Activated CD8-positive, alpha-beta memory T cell treated with anti-CD3 and anti-CD28 coated beads, Interleukin-2, amount 10 ng/mL, durations not matched to agents 7 days and 5 days (primary cell): ENCODE data around the gene SEPTIN1. TPM values are rescaled to one million over a fixed set of nuclear protein-coding genes. Genes with fewer than 3 reads are reported as not detected.
"Not testable (repeated sequence)": the region's sequence is repeated elsewhere in the genome, so short reads cannot be mapped to it uniquely, and the experiment has no call there.

Source experiments
- ATAC-seq: fragments of 150-1000 bp; cut with Tn5 transposase; one replicate; pipeline ENCODE4 v1.10.0; 2021; ENCODE audit warnings: moderate library complexity
- CTCF ChIA-PET: fragments of 350-600 bp; sonication (Branson Sonifier 250); formaldehyde crosslinking; loops from one replicate; lab custom pipeline; 2021; ENCODE audit warnings: antibody characterized with exemption; lab: Charles Lee
- DNase-seq: peaks from one replicate; pipeline ENCODE4 v3.0.0-alpha.2; 2020
- H3K27ac Mint-ChIP-seq: one replicate; pipeline ENCODE4 v1.8.0; 2021; ENCODE audit warnings: mild to moderate bottlenecking, mixed read lengths
- H3K27me3 Mint-ChIP-seq: one replicate; pipeline ENCODE4 v1.8.0; 2021; ENCODE audit warnings: mixed read lengths
- H3K36me3 Mint-ChIP-seq: one replicate; pipeline ENCODE4 v1.8.0; 2021; ENCODE audit warnings: mild to moderate bottlenecking, mixed read lengths
- H3K4me1 Mint-ChIP-seq: one replicate; pipeline ENCODE4 v1.8.0; 2021; ENCODE audit warnings: mixed read lengths
- H3K4me3 Mint-ChIP-seq: one replicate; pipeline ENCODE4 v1.8.0; 2021; ENCODE audit warnings: mild to moderate bottlenecking, moderate library complexity, mixed read lengths
- H3K9me3 Mint-ChIP-seq: one replicate; pipeline ENCODE4 v1.8.0; 2022; ENCODE audit warnings: low read depth, mixed read lengths
- total RNA-seq, 2 experiments: library from RNA; stranded (reverse); gene quantifications; one replicate each; pipeline ENCODE4 v1.2.3, GENCODE V29; 2021

SEPTIN1 gene
- total RNA-seq, 2 experiments from 2014 or later, result 259 to 278 TPM

GRCh38 chr16:30349675-30350074 lies 32.7 kb downstream of the SEPTIN1 start:
- peaks cover 49% of the 10 kb centered on the region for H3K4me1 Mint-ChIP-seq
- peak overlapping the region; percentile 81 for H3K27ac Mint-ChIP-seq
- CTCF ChIA-PET, result no interaction called here

GRCh38 chr16:30348929-30349328 lies 33.4 kb downstream of the SEPTIN1 start:
- ATAC-seq (no peak), DNase-seq (no peak)
- Mint-ChIP-seq H3K4me1 (peaks cover 42% of the 10 kb centered on the region), H3K9me3 (no peaks in the 10 kb centered on the region), H3K27ac (peak overlapping the region; percentile 81), H3K36me3 (peaks cover 23% of the 10 kb centered on the region), H3K4me3 (no peak overlapping the region), H3K27me3 (no peaks in the 10 kb centered on the region)
- CTCF ChIA-PET, result no interaction called here

More at GRCh38 chr16:30349675-30350074, 32.7 kb downstream of the SEPTIN1 start:
- ATAC-seq (no peak), DNase-seq (no peak)
- Mint-ChIP-seq H3K27me3 (no peaks in the 10 kb centered on the region), H3K9me3 (no peaks in the 10 kb centered on the region), H3K36me3 (peaks cover 23% of the 10 kb centered on the region), H3K4me3 (no peak overlapping the region)

DNA sequence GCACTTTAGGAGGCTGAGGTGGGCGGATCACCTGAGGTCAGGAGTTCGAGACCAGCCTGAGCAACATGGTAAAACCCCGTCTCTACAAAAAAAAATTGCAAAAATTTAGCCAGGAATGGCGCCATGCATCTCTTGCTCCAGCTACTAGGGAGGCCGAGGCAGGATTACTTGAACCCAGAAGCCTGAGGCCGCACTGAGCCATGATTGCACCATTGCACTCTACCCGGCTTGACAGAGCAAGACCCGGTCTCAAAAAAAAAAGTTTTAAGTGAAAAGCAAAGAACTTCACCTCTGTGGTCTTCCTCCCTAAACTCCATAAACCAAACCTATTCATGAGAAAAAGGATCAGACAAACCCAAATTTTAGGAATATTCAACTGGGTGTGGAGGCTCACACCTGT lies 34.2 kb downstream of the SEPTIN1 start:
- no peak for ATAC-seq
- Mint-ChIP-seq H3K27me3 (no peaks in the 10 kb centered on the region), H3K4me3 (no peak overlapping the region), H3K4me1 (peaks cover 37% of the 10 kb centered on the region), H3K9me3 (no peaks in the 10 kb centered on the region), H3K36me3 (peaks cover 22% of the 10 kb centered on the region), H3K27ac (no peak overlapping the region)
- CTCF ChIA-PET, result interaction anchor here (0.5 kb wide), 1 partner anchor 20 kb away, joined by 3 read pairs; no protein-coding TSS in a partner anchor
- DNase-seq, result no peak

DNA sequence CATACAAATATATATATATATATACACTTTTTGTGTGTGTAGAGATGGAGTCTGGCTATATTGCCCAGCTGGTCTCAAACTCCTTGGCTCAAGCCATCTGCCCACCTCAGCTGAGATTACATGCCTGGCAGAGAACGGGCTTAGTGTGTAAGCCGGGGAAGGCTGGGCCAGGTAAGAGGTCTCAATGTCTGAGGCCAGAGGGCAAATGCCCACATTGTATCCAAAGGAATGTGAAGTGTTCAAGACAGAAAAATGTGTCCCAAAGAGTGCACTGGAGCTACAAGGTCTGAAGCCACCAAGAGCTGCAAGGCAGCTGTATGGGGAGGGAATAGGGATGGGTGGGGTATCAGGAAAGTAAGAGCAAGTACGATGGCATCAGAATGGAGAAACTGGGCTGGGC lies 36.1 kb downstream of the SEPTIN1 start:
- CTCF ChIA-PET, result no interaction called here
- peaks cover 12% of the 10 kb centered on the region for H3K36me3 Mint-ChIP-seq
- peaks cover 23% of the 10 kb centered on the region for H3K4me1 Mint-ChIP-seq
- H3K4me3 Mint-ChIP-seq, result no peak overlapping the region
- ATAC-seq (no peak), DNase-seq (no peak)
- H3K27ac Mint-ChIP-seq, result no peak overlapping the region
- H3K9me3 Mint-ChIP-seq, result no peaks in the 10 kb centered on the region
- H3K27me3 Mint-ChIP-seq, result no peaks in the 10 kb centered on the region

DNA sequence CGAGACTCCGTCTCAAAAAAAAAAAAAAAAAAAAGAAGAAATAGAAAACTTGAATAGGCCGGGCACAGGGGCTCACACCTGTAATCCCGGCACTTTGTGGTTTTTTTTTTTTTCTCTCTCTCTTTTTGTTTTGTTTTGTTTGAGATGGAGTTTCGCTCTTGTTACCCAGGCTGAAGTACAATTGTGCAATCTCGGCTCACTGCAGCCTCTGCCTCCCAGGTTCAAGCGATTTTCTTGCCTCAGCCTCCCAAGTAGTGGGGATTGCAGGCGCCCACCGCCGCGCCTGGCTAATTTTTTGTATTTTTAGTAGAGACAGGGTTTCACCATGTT lies 38.9 kb downstream of the SEPTIN1 start:
- DNase-seq, H3K27ac Mint-ChIP-seq, ATAC-seq, H3K27me3 Mint-ChIP-seq, H3K36me3 Mint-ChIP-seq, H3K4me3 Mint-ChIP-seq, CTCF ChIA-PET, H3K4me1 Mint-ChIP-seq, H3K9me3 Mint-ChIP-seq: not testable (repeated sequence)

DNA sequence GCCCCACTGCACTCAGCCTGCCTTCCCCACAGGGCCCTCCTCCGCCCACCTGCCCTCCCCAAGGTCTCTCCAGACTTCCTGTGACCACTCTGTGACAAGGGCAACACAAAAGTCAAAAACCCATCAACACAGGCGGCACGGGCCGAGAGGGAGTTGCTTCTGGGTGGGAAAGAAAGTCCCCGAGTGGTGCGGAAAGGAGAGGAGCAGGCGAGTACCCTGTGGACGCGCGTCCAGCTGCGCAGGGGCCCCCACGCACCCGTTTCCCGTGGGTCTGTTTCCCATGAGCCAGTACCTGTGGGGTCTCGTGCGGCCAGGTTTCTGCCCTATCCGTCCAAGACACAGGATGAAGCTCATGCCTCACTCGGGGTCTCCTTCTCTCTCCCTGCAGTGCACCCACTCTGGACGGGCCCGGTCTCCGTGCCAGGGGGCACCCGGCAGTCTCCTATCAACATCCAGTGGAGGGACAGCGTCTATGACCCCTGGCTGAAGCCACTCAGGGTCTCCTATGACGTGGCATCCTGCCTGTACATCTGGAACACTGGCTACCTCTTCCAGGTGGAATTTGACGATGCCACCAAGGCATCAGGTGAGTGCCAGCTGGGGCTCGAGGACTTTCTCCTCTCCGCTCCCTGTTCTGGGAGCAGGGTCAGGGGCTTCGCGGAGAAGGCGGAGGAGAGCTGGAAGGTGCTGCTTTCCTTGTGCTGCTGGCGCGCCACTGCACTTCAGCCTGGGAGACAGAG lies 39.4 kb downstream of the SEPTIN1 start:
- H3K4me3 Mint-ChIP-seq, result no peak overlapping the region
- no peaks in the 10 kb centered on the region for H3K36me3 Mint-ChIP-seq
- CTCF ChIA-PET, result interaction anchor here (0.7 to 3.0 kb wide), 2 partner anchors 67 to 95 kb away, joined by 3 to 9 read pairs; no protein-coding TSS in a partner anchor

DNA sequence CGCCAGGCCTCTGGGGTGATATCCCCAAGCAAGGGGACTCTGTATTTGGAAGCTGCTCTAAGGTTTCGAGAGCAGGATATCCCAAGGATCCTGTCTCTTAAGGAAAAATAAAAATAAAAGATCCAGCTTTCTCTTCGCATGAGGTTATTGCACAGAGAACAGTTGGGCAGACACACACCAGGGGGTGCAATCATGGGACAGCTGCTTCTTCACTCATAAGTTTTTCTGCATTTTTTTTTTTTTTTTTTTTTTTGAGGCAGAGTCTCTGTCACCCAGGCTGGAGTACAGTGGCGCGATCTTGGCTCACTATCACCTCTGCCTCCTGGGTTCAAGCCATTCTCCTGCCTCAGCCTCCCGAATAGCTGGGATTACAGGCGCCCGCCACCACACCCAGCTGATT lies 40.4 kb downstream of the SEPTIN1 start:
- CTCF ChIA-PET, result interaction anchor here (0.7 to 3.0 kb wide), 4 partner anchors 12 to 96 kb away, joined by 3 to 9 read pairs (median 3); no protein-coding TSS in a partner anchor
- H3K4me3 Mint-ChIP-seq, ATAC-seq: not testable (repeated sequence)

More for the DNA sequence above, 39.4 kb downstream of the SEPTIN1 start:
- no peaks in the 10 kb centered on the region for H3K9me3 Mint-ChIP-seq
- H3K27me3 Mint-ChIP-seq, result no peaks in the 10 kb centered on the region
- DNase-seq (no peak), ATAC-seq (no peak)
- H3K27ac Mint-ChIP-seq, result no peak overlapping the region
- peaks cover 9% of the 10 kb centered on the region for H3K4me1 Mint-ChIP-seq

DNA sequence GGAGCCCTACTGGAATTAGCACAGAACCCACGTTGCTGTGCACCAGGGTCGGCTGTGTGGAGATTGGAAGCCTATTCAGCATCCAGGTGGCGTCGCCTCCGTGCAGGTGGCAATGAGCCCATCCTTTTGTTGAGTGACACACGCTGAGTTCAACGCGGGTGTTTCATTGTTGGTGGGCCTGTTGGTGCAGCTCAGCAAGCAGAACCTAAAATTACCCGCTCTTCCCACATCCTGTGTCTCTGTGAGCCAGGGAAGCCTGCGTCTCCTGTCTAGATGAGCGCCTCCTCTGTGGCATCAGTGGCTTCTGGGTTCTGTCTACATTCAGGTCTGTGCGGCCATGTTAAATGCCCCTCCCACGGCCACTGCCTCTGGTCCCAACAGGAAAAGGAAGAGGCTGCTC lies 41.7 kb downstream of the SEPTIN1 start:
- no peaks in the 10 kb centered on the region for H3K27me3 Mint-ChIP-seq
- CTCF ChIA-PET, result interaction anchor here (3.0 kb wide), 1 partner anchor 69 kb away, joined by 9 read pairs; no protein-coding TSS in a partner anchor
- ATAC-seq, result peak; percentile 28
- H3K36me3 Mint-ChIP-seq, result no peaks in the 10 kb centered on the region
- peaks cover 17% of the 10 kb centered on the region for H3K4me1 Mint-ChIP-seq
- H3K9me3 Mint-ChIP-seq, result no peaks in the 10 kb centered on the region
- no peak overlapping the region for H3K4me3 Mint-ChIP-seq
- H3K27ac Mint-ChIP-seq, result peak overlapping the region; percentile 28
- DNase-seq, result no peak

More for the DNA sequence above, 40.4 kb downstream of the SEPTIN1 start:
- H3K4me1 Mint-ChIP-seq, H3K9me3 Mint-ChIP-seq, H3K27me3 Mint-ChIP-seq, DNase-seq, H3K27ac Mint-ChIP-seq, H3K36me3 Mint-ChIP-seq: not testable (repeated sequence)

DNA sequence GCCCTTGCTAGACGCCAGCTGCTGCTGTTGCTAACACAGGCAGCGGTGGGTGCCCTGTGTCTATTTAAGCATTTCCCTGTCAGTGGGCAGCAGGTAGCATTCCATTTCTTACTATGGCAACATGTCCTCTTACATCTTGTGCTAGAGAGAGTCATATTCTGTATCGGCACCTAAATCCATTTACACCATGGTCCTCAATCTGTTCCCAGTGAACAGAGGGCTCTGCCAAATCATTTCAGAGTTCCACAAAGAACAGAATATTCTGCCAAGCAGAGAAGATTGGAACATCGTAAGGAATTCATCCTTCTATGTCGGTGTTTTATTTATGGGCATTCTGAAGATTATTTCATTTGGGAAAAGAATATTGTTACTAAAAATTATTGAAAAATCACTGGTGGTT lies 43.6 kb downstream of the SEPTIN1 start:
- CTCF ChIA-PET, H3K4me3 Mint-ChIP-seq, H3K9me3 Mint-ChIP-seq, DNase-seq, H3K36me3 Mint-ChIP-seq, H3K27ac Mint-ChIP-seq, ATAC-seq, H3K27me3 Mint-ChIP-seq: not testable (repeated sequence)
- H3K4me1 Mint-ChIP-seq, result peaks cover 19% of the 10 kb centered on the region

DNA sequence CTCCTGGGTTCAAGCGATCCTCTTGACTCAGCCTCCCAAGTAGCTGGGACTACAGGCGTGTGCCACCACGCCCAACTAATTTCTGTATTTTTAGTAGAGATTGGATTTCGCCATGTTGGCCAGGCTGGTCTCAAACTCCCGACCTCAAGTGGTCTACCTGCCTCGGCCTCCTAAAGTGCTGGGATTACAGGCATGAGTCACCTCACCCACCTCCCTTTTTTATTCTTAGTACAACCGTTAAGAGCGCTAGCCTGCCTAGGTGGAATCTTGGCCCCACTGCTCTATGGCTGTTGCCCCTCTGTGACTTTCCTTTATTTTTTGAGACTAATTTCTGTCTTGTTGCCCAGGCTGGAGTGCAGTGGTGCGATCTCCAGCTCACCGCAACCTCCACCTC lies 44.4 kb downstream of the SEPTIN1 start:
- CTCF ChIA-PET, H3K27ac Mint-ChIP-seq, H3K9me3 Mint-ChIP-seq, H3K27me3 Mint-ChIP-seq, DNase-seq, ATAC-seq, H3K4me3 Mint-ChIP-seq, H3K36me3 Mint-ChIP-seq: not testable (repeated sequence)
- peaks cover 19% of the 10 kb centered on the region for H3K4me1 Mint-ChIP-seq

DNA sequence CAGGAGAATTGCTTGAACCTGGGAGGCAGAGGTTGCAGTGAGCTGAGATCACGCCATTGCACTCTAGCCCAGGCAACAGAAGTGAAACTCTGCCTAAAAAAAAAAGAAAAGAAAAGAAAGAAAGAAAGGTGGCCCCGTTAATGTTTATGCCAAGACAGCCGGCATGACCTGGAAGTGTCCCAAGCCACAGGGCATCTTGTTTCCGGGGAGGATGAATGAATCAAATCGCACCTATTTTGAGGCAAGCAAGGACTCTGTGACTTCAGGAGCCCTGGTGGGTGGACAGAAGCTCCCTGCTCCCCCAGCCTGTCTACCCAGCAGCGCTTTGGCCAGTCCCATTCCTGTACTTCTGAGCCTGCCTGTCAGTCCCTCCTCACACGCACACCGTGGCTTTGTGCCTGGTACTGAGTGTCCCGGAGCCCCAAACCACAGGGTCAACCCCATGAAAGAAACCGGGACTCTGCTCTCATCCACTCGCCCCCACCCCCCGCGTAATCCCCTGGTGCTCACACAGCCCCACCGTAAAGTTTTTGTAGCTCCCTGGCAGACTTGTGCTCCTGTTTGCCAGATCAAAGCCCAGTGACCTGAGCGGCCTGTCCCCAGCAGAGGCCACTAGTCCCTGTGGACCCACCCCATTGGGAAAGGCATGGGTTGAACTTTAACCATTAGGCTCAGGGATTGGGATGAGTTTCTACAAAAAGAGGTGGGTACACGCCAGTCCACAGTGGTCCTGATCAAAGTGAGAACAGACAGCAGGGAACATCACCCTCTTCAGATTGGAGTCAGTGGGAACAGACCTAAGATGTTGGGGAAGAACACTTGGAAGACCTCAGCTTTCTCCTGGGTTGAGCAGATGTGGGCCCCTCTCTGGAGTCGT lies 46.5 kb downstream of the SEPTIN1 start:
- H3K27me3 Mint-ChIP-seq, result no peaks in the 10 kb centered on the region
- H3K4me1 Mint-ChIP-seq, result peaks cover 21% of the 10 kb centered on the region
- H3K4me3 Mint-ChIP-seq, result peak overlapping the region; percentile 75

DNA sequence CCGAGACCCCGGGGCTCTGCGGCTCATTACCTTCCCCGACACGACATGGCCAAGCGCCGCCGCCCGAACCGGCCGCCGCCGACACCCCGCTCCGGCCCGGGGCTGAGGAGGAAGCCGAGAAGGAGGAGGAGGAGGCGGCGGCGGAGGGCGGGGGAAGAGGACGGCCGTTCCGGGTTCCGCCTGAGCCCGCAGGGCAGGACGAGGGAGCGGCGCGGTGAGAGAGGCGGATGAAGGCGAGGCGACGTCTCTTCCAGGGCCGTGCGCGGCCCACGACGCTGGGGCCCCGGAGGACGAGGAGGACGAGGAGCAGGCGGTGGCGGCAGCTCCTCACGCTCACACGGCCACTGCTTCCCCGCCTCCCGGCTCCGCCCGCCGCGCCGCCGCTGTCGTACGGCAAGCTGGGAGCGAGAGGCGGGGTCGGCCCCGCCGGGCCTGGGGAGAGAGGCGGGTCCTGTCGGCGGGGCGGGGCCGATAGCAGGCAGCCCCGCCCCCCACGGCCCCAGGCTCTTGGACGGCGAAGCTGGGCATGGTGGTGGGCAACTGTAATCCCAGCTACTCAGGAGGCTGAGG lies 47.2 kb downstream of the SEPTIN1 start:
- CTCF ChIA-PET, result interaction anchor here (1.0 to 1.8 kb wide), 4 partner anchors 10 to 74 kb away, joined by 4 to 6 read pairs (median 4); no protein-coding TSS in a partner anchor
- peak overlapping the region; percentile 75 for H3K4me3 Mint-ChIP-seq

More for the DNA sequence above, 46.5 kb downstream of the SEPTIN1 start:
- DNase-seq, result peak; percentile 56
- Mint-ChIP-seq H3K27ac (peak overlapping the region; percentile 78), H3K36me3 (peaks cover 1% of the 10 kb centered on the region), H3K9me3 (no peaks in the 10 kb centered on the region)
- ATAC-seq, result peak; percentile 1
- CTCF ChIA-PET, result interaction anchor here (1.0 to 1.8 kb wide), 4 partner anchors 9 to 74 kb away, joined by 4 to 6 read pairs (median 4); no protein-coding TSS in a partner anchor

GRCh38 chr16:30334473-30334989 lies 47.8 kb downstream of the SEPTIN1 start:
- CTCF ChIA-PET, result interaction anchor here (1.0 to 1.8 kb wide), 2 partner anchors 10 to 75 kb away, joined by 4 to 6 read pairs; no protein-coding TSS in a partner anchor
- peak; percentile 93 for ATAC-seq
- H3K27ac Mint-ChIP-seq, result peak overlapping the region; percentile 87
- H3K4me1 Mint-ChIP-seq, result peaks cover 21% of the 10 kb centered on the region
- not testable (repeated sequence) for H3K9me3 Mint-ChIP-seq, H3K36me3 Mint-ChIP-seq, H3K27me3 Mint-ChIP-seq
- peak overlapping the region; percentile 89 for H3K4me3 Mint-ChIP-seq
- DNase-seq, result peak; percentile 93

More for the DNA sequence above, 47.2 kb downstream of the SEPTIN1 start:
- DNase-seq (peak; percentile 88), ATAC-seq (peak; percentile 83)
- not testable (repeated sequence) for H3K27me3 Mint-ChIP-seq, H3K9me3 Mint-ChIP-seq, H3K36me3 Mint-ChIP-seq
- Mint-ChIP-seq H3K27ac (peak overlapping the region; percentile 87), H3K4me1 (peaks cover 20% of the 10 kb centered on the region)
